DND-41 (cell line): ENCODE results near the gene MND1.

Source experiments
- CTCF ChIP-seq: IDR thresholded peaks from 2 replicates; pipeline ENCODE4 v1.5.1; 2012; ENCODE audit warnings: borderline replicate concordance, low read length, moderate library complexity, mild to moderate bottlenecking; ENCODE audit not compliant: poor library complexity, severe bottlenecking; ENCODE audit errors: extremely low read depth
- EZH2 ChIP-seq: IDR thresholded peaks from 3 replicates; pipeline ENCODE4 v1.6.1; 2012; ENCODE audit warnings: borderline replicate concordance, low read depth, mild to moderate bottlenecking, moderate library complexity, low read length, inconsistent platforms; ENCODE audit not compliant: severe bottlenecking

- TF ChIP-seq CTCF (no peak), EZH2 (no peak)
Measured at GRCh38 chr4:153296040-153296823, 48.3 kb upstream of the MND1 start.
